ENCODE data around the gene CSNK1G2. TPM values are rescaled to one million over a fixed set of nuclear protein-coding genes. Genes with fewer than 3 reads are reported as not detected.
A peak's percentile ranks its signal among the peaks of the same experiment; 100 is the strongest.
"Not testable (repeated sequence)": the region's sequence is repeated elsewhere in the genome, so short reads cannot be mapped to it uniquely, and the experiment has no call there.

The CSNK1G2 gene
- total and polyA plus RNA-seq, 2 experiments from 2014 or later: 39.6 to 147 TPM

DNA sequence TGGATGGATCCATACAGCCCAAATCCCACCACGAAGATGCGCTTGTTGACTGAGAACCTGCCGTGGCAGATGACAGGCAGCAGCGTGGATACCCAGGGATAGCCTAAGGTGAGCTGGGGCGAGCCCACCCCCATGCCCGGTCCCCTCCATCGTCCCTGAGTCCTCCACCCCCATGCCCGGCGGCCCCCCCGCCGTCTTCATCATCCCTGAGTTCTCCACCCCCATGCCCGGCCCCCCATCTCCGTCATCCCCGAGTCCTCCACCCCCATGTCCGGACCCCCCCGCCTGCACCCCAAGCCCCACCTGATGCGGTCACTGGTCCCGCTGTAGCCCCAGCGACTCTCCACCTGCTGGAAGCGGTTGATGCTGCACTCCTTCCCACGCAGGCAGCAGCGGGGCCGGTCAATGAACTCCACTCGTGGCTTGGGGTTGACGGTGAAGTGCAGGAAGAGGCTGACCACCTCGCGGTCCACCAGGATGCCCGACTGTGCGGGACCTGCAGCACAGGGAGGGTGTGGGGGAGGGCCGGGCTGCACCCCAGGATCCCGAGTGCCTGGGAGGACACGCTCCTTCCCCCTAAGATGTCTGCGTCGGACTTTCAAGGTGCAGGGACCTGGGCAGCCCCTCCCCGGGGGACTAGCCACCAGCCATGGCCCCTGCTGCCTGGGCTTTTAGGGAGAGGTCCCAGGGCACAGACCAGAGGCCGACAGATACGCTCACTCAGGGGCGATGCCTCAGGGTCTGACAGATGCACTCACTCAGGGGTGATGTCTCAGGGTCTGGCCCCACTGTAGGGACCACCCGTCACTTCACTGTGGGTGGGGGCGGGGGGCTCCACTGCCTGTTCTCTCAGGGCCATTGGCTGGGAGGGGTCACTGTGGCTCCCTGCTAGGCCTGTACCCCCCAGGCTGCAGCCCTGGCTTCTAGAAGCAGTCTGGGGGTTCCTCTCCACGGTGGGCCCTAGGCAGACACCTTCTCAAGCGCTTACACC is 46.5 kb downstream of the CSNK1G2 start:
- ATAC-seq (peak; percentile 20), DNase-seq (ENCODE audit: low spot score) (peak; percentile 44)
- Mint-ChIP-seq H3K4me1 (no peaks in the 10 kb centered on the region), H3K27ac (no peak overlapping the region), H3K4me3 (no peak overlapping the region), H3K36me3 (ENCODE audit: low read depth) (peaks cover 34% of the 10 kb centered on the region; the same call in 2 of the 3 replicates), H3K9me3 (no peaks in the 10 kb centered on the region), H3K27me3 (ENCODE audit: insufficient read depth, low read depth, poor library complexity) (peaks cover 18% of the 10 kb centered on the region)
- TF ChIP-seq ZNF331 (CRISPR knock-in tag; IDR thresholded peaks at IDR 0.05; ENCODE audit: low read depth) (no peak), POLR2AphosphoS5 (IDR thresholded peaks at IDR 0.05; ENCODE audit: low read depth) (peak; percentile 11; the same call in 1 of the 2 replicates), ZNF114 (CRISPR knock-in tag; IDR thresholded peaks at IDR 0.05) (no peak), CTCF (conservative IDR thresholded peaks at IDR 0.05; ENCODE audit: low read depth in 2 of 2) (0 out of 4 replicates have a peak, but pooled peaks of 1 of the 2 experiments have one; percentile 16), CREB1 (CRISPR knock-in tag; IDR thresholded peaks at IDR 0.05; ENCODE audit: low read depth) (no peak)
- Histone ChIP-seq H3K4me2 (no peak overlapping the region), H2AFZ (no peak overlapping the region), H3K27ac (ENCODE audit: low read depth) (peak overlapping the region; percentile 59; the same call in 1 of the 2 replicates), H3K9me2 (ENCODE audit: insufficient read depth) (no peaks in the 10 kb centered on the region), H3K4me3 (no peak overlapping the region), H3K79me2 (replicated peaks; ENCODE audit: insufficient read depth) (no peaks in the 10 kb centered on the region), H3K4me1 (ENCODE audit: insufficient read depth) (no peaks in the 10 kb centered on the region), H4K20me1 (replicated peaks; ENCODE audit: insufficient read depth) (peaks cover 7% of the 10 kb centered on the region; the same call in 1 of the 2 replicates), H3F3A (replicated peaks; ENCODE audit: low read depth) (peaks cover 33% of the 10 kb centered on the region; the same call in 1 of the 2 replicates), H3K36me3 (ENCODE audit: insufficient read depth) (no peaks in the 10 kb centered on the region), H3K27me3 (ENCODE audit: insufficient read depth) (no peaks in the 10 kb centered on the region)

DNA sequence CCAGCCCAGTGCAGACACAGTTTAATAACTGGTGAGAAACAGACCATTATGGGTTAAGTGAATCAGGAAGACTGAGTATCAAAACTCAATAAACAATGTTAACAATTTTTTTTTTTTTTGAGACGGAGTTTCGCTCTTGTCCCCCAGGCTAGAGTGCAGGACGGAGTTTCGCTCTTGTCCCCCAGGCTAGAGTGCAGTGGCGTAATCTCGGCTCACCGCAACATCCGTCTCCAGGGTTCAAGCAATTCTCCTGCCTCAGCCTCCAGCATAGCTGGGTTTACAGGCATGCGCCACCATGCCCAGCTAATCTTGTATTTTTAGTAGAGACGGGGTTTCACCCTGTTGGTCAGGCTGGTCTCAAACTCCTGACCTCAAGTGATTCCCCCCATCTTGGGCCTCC is 47.5 kb downstream of the CSNK1G2 start:
- Histone ChIP-seq H3K27ac (ENCODE audit: low read depth) (peak overlapping the region; percentile 59; the same call in 1 of the 2 replicates), H3F3A (replicated peaks; ENCODE audit: low read depth) (peaks cover 36% of the 10 kb centered on the region; the same call in 1 of the 2 replicates)
- not testable (repeated sequence) for H3K27me3 ChIP-seq (ENCODE audit: insufficient read depth); H3K27ac Mint-ChIP-seq; ATAC-seq; H3K4me3 ChIP-seq; H2AFZ ChIP-seq; H3K79me2 ChIP-seq (replicated peaks; ENCODE audit: insufficient read depth); H3K4me3 Mint-ChIP-seq; H3K4me1 ChIP-seq (ENCODE audit: insufficient read depth); H4K20me1 ChIP-seq (replicated peaks; ENCODE audit: insufficient read depth); H3K36me3 ChIP-seq (ENCODE audit: insufficient read depth); DNase-seq (ENCODE audit: low spot score); H3K4me1 Mint-ChIP-seq; H3K9me2 ChIP-seq (ENCODE audit: insufficient read depth); H3K4me2 ChIP-seq; H3K9me3 Mint-ChIP-seq
- peaks cover 39% of the 10 kb centered on the region; the same call in 2 of the 3 replicates for H3K36me3 Mint-ChIP-seq (ENCODE audit: low read depth)
- peaks cover 18% of the 10 kb centered on the region for H3K27me3 Mint-ChIP-seq (ENCODE audit: insufficient read depth, low read depth, poor library complexity)

Data from GM23338 (cell line).